Activated gamma-delta T cell treated with Interleukin-2 at 50 U/mL for 16 hours (primary cell): ENCODE data around the gene AXL.
A peak's percentile ranks its signal among the peaks of the same experiment; 100 is the strongest.

ENCODE experiments used
- DNase-seq: peaks from one replicate; pipeline ENCODE4 v3.0.0-alpha.2; 2020

Gene AXL

GRCh38 chr19:41310033-41310831, 91.2 kb downstream of the AXL start, which contains the start of gene CCDC97:
CCDC97 (plus strand) TSS chr19:41310172; CDS start chr19:41310311, 139 bp downstream.
- DNase-seq: peak; percentile 88

- no peak for DNase-seq
Measured at GRCh38 chr19:41311072-41311471, 92.0 kb downstream of the AXL start.
